ENCODE measurements around the gene FBXL4.
A peak's percentile ranks its signal among the peaks of the same experiment; 100 is the strongest.

Gene FBXL4

DNA sequence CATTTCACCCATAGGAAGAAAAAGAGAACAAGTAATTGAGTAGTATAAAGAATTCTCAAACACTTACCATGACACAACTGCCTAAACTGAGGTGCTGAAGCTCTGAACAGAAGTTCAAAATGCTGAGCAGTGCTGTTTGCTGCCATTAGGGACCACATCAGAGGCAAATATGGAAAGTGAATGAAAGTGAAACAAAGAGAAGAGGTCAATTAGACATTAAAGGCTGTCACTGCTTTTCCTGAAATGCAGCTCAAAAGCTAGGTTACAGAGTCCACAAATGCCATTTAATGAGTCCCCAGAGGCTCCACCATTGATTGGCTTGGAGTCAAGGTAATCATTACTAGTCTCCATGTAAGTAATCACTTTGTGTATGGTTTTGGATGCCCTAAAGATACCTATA, 67.3 kb downstream of the FBXL4 start:
- H3K27ac Mint-ChIP-seq = no peak overlapping the region
- no peak for DNase-seq
- peaks cover 9% of the 10 kb centered on the region for H3K4me1 Mint-ChIP-seq (ENCODE audit: low read depth)
- H3K36me3 Mint-ChIP-seq (ENCODE audit: low read depth) = peaks cover 58% of the 10 kb centered on the region
- no peaks in the 10 kb centered on the region for H3K9me3 Mint-ChIP-seq
- H3K4me3 Mint-ChIP-seq = no peak overlapping the region
- no peaks in the 10 kb centered on the region for H3K27me3 Mint-ChIP-seq

DNA sequence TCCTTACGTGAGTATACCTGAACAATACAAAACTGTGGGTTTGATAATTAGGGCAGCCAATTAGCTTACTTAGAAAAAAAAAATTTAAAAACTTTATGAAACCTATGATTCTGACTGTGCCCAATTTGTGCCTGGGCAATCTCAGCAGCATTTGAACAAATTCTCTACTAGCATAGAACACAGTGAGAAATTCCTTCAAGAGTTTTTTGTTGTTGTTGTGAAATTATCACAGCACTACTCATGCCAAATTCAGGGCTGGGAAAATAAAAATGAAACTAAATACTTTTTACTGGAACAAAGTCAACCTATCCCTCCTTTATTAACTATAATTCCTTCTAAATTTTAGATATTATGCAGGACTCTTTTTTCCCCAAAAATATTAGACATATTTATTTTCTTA, 70.5 kb downstream of the FBXL4 start:
- H3K4me3 Mint-ChIP-seq = no peak overlapping the region
- H3K27me3 Mint-ChIP-seq = no peaks in the 10 kb centered on the region
- no peak for DNase-seq
- H3K36me3 Mint-ChIP-seq (ENCODE audit: low read depth) = peaks cover 67% of the 10 kb centered on the region
- peaks cover 9% of the 10 kb centered on the region for H3K4me1 Mint-ChIP-seq (ENCODE audit: low read depth)
- H3K9me3 Mint-ChIP-seq = no peaks in the 10 kb centered on the region
- H3K27ac Mint-ChIP-seq = no peak overlapping the region

- no peak for DNase-seq
- H3K27me3 Mint-ChIP-seq = no peaks in the 10 kb centered on the region
- H3K27ac Mint-ChIP-seq = no peak overlapping the region
- peaks cover 77% of the 10 kb centered on the region for H3K36me3 Mint-ChIP-seq (ENCODE audit: low read depth)
- H3K9me3 Mint-ChIP-seq = no peaks in the 10 kb centered on the region
- H3K4me3 Mint-ChIP-seq = no peak overlapping the region
- H3K4me1 Mint-ChIP-seq (ENCODE audit: low read depth) = peaks cover 3% of the 10 kb centered on the region
Measured at GRCh38 chr6:98875375-98875774, 72.4 kb downstream of the FBXL4 start.

GRCh38 chr6:98871821-98872220, 75.9 kb downstream of the FBXL4 start:
- H3K27ac Mint-ChIP-seq = no peak overlapping the region
- no peak for DNase-seq
- no peaks in the 10 kb centered on the region for H3K9me3 Mint-ChIP-seq
- no peaks in the 10 kb centered on the region for H3K4me1 Mint-ChIP-seq (ENCODE audit: low read depth)
- no peaks in the 10 kb centered on the region for H3K27me3 Mint-ChIP-seq
- peaks cover 71% of the 10 kb centered on the region for H3K36me3 Mint-ChIP-seq (ENCODE audit: low read depth)
- H3K4me3 Mint-ChIP-seq = no peak overlapping the region

- H3K27me3 Mint-ChIP-seq = no peaks in the 10 kb centered on the region
- no peak overlapping the region for H3K4me3 Mint-ChIP-seq
- no peak for DNase-seq
- no peaks in the 10 kb centered on the region for H3K9me3 Mint-ChIP-seq
- H3K36me3 Mint-ChIP-seq (ENCODE audit: low read depth) = peaks cover 69% of the 10 kb centered on the region
- no peak overlapping the region for H3K27ac Mint-ChIP-seq
- no peaks in the 10 kb centered on the region for H3K4me1 Mint-ChIP-seq (ENCODE audit: low read depth)
Measured at GRCh38 chr6:98871057-98871456, 76.7 kb downstream of the FBXL4 start.

- Mint-ChIP-seq H3K4me3 (no peak overlapping the region), H3K36me3 (ENCODE audit: low read depth) (peaks cover 19% of the 10 kb centered on the region), H3K4me1 (ENCODE audit: low read depth) (no peaks in the 10 kb centered on the region), H3K27me3 (no peaks in the 10 kb centered on the region), H3K9me3 (no peaks in the 10 kb centered on the region), H3K27ac (no peak overlapping the region)
- no peak for DNase-seq
Measured at GRCh38 chr6:98864497-98864896, 83.2 kb downstream of the FBXL4 start.

GRCh38 chr6:98848539-98849242, 99.1 kb downstream of the FBXL4 start:
- Mint-ChIP-seq H3K27ac (no peak overlapping the region), H3K4me3 (no peak overlapping the region), H3K36me3 (ENCODE audit: low read depth) (no peaks in the 10 kb centered on the region), H3K9me3 (no peaks in the 10 kb centered on the region), H3K27me3 (peaks cover 71% of the 10 kb centered on the region), H3K4me1 (ENCODE audit: low read depth) (peaks cover 21% of the 10 kb centered on the region)
- no peak for DNase-seq

GRCh38 chr6:98847779-98848538, 99.8 kb downstream of the FBXL4 start:
- peaks cover 25% of the 10 kb centered on the region for H3K4me1 Mint-ChIP-seq (ENCODE audit: low read depth)

GRCh38 chr6:98847416-98847778, 100.3 kb downstream of the FBXL4 start:
- Mint-ChIP-seq H3K27ac (no peak overlapping the region), H3K9me3 (no peaks in the 10 kb centered on the region), H3K27me3 (peaks cover 84% of the 10 kb centered on the region), H3K36me3 (ENCODE audit: low read depth) (no peaks in the 10 kb centered on the region), H3K4me3 (no peak overlapping the region), H3K4me1 (ENCODE audit: low read depth) (peaks cover 26% of the 10 kb centered on the region)
- no peak for DNase-seq

More at GRCh38 chr6:98847779-98848538, 99.8 kb downstream of the FBXL4 start:
- H3K27ac Mint-ChIP-seq = no peak overlapping the region
- peaks cover 79% of the 10 kb centered on the region for H3K27me3 Mint-ChIP-seq
- no peak overlapping the region for H3K4me3 Mint-ChIP-seq
- no peaks in the 10 kb centered on the region for H3K9me3 Mint-ChIP-seq
- no peaks in the 10 kb centered on the region for H3K36me3 Mint-ChIP-seq (ENCODE audit: low read depth)
- no peak for DNase-seq

DNA sequence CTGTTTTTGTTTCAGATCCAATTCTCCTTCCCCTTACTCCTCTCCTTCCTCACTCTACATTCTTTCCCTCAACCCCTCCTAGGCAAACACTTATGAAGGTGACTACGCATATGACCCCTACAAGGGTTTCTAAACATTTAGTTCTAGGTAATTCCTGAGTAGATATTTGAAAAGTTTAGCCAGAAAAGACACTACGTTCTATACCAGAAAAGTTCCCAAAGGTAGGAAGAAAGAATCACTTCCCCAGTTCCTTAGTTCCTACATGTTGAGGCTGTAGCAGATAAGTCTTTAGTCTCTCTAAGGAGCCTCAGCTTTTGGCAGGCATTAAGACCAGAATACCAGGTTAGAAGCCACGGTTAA, 101.7 kb downstream of the FBXL4 start:
- Mint-ChIP-seq H3K27ac (no peak overlapping the region), H3K4me3 (no peak overlapping the region), H3K36me3 (ENCODE audit: low read depth) (no peaks in the 10 kb centered on the region), H3K27me3 (peaks cover 88% of the 10 kb centered on the region), H3K9me3 (no peaks in the 10 kb centered on the region), H3K4me1 (ENCODE audit: low read depth) (peaks cover 26% of the 10 kb centered on the region)
- no peak for DNase-seq

GRCh38 chr6:98845211-98846020, 102.3 kb downstream of the FBXL4 start:
- H3K4me3 Mint-ChIP-seq = peak overlapping the region; percentile 41
- peaks cover 90% of the 10 kb centered on the region for H3K27me3 Mint-ChIP-seq
- peaks cover 26% of the 10 kb centered on the region for H3K4me1 Mint-ChIP-seq (ENCODE audit: low read depth)
- no peaks in the 10 kb centered on the region for H3K9me3 Mint-ChIP-seq
- DNase-seq = peak; percentile 83
- no peak overlapping the region for H3K27ac Mint-ChIP-seq
- no peaks in the 10 kb centered on the region for H3K36me3 Mint-ChIP-seq (ENCODE audit: low read depth)

DNA sequence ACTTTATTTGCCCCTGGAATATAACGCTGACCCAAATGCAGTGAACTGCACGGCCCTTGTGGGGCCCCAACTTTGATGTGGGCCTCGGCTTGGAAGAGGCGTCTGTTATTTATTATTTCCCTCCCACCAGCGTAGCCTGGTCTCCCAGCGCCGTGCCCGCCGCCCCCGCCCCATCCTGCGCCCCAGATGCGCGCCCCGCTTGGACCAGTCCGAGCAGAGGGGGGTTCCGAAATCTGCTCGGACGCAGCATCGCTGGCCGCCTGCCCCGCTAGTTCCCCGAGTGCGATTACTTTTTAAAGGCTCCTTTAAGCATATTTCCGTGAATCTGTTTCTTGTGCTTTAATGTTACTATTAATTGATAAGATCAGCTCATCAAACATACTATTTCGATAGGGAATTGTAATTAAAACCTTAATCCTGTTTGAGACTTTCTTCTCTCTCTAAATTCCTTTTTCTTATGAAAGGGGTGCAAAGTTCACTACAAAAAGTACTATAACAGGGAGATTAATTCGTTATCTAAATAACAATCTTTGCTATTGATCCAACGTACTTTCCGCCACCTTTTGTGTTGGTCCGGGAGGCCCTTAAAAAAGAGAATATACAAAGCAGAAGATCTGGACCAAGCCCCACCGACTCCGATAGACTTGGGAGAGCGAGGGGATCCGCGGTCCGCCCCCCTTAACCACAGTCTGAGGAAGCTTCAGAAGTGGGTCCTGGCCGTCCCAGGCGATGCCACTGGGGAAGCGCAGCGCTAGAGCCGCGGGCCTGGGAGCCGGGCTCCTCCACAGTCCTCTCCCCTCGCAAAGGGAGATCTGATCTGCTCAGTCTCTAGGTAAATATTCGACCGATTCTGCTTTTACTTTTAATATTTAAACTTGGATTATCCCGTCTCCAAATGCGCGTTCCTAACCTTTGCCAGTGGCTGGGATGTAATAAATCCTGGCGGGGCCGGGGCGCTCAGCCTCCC, 103.2 kb downstream of the FBXL4 start:
- peaks cover 26% of the 10 kb centered on the region for H3K4me1 Mint-ChIP-seq (ENCODE audit: low read depth)
- H3K27me3 Mint-ChIP-seq = peaks cover 91% of the 10 kb centered on the region
- DNase-seq = peak; percentile 34
- no peak overlapping the region for H3K4me3 Mint-ChIP-seq
- no peaks in the 10 kb centered on the region for H3K36me3 Mint-ChIP-seq (ENCODE audit: low read depth)
- no peaks in the 10 kb centered on the region for H3K9me3 Mint-ChIP-seq
- no peak overlapping the region for H3K27ac Mint-ChIP-seq

- no peaks in the 10 kb centered on the region for H3K36me3 Mint-ChIP-seq (ENCODE audit: low read depth)
- DNase-seq = peak; percentile 34
- H3K9me3 Mint-ChIP-seq = no peaks in the 10 kb centered on the region
- H3K27ac Mint-ChIP-seq = no peak overlapping the region
- no peak overlapping the region for H3K4me3 Mint-ChIP-seq
- H3K27me3 Mint-ChIP-seq = peaks cover 90% of the 10 kb centered on the region
- peaks cover 26% of the 10 kb centered on the region for H3K4me1 Mint-ChIP-seq (ENCODE audit: low read depth)
Measured at GRCh38 chr6:98843271-98844243, 104.2 kb downstream of the FBXL4 start.
